GM18526 (cell line): ENCODE results near the gene TMEM86A.

ENCODE experiments used
- POLR2A ChIP-seq: IDR thresholded peaks from 3 replicates; pipeline ENCODE4 v1.6.1; 2011; ENCODE audit not compliant: insufficient read length; ENCODE audit errors: extremely low read depth

TMEM86A gene, protein sequence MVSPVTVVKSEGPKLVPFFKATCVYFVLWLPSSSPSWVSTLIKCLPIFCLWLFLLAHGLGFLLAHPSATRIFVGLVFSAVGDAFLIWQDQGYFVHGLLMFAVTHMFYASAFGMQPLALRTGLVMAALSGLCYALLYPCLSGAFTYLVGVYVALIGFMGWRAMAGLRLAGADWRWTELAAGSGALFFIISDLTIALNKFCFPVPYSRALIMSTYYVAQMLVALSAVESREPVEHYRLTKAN

GRCh38 chr11:18698341-18699268 lies at the start of gene TMEM86A:
Gene TMEM86A, plus strand, starts transcription at chr11:18698779. Its CDS starts 108 bp downstream, at chr11:18698887.
- TF ChIP-seq POLR2A = no peak

DNA sequence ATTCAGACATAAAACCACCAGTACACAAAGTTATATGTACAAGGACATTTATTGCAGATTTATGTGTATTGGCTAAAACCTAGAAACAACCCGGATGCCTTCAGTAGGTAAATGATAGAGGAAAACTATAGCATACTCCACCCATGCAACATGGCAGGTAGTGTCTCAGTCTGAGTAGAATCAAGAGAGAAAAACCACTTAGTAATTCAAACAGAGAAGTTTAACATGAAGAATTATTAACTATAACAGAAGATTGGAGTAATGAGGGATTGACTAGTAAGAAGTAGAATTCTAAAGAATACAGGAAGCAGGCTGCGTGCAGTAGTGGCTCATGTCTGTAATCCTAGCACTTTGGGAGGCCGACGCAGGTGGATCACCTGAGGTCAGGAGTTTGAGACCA lies 48.2 kb upstream of the TMEM86A start:
- no peak for TF ChIP-seq POLR2A

- no peak for TF ChIP-seq POLR2A
Measured at GRCh38 chr11:18650859-18651557, 47.6 kb upstream of the TMEM86A start.

DNA sequence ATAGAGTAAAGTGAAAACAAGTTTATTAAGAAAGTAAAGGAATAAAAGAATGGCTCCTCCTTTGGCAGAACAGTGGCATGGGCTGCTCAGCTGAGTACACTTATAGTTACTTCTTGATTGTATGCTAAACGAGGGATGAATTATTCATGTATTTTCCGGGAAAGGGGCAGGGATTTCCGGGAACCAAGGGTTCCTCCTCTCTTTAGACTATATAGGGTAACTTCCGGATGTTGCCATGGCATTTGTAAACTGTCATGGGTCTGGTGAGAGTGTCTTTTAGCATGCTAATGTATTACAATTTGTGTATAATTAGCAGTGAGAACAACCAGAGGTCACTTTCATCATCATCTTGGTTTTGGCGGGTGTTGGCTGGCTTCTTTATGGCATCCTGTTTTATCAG lies 40.9 kb upstream of the TMEM86A start:
- TF ChIP-seq POLR2A = no peak

DNA sequence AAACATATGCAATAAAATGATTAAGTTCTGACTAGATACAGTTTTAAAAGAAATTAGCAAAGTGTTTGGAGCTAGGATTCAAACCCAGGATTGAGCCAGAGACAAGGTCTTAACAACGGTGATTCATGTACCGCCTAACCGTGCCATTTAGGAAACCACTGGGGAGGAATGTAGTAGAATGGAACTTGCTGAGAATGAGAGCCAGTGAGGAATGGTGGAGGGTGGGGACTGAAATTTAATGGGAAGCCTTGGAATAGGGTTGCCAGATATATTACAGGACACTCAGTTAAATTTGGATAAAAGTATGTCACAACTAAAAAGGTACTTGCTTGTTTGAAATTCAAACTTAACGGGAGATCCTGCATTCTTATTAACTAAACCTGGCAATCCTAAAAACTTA lies 30.4 kb upstream of the TMEM86A start:
- TF ChIP-seq POLR2A = no peak

GRCh38 chr11:18669219-18669596 lies 29.4 kb upstream of the TMEM86A start:
- TF ChIP-seq POLR2A = no peak

DNA sequence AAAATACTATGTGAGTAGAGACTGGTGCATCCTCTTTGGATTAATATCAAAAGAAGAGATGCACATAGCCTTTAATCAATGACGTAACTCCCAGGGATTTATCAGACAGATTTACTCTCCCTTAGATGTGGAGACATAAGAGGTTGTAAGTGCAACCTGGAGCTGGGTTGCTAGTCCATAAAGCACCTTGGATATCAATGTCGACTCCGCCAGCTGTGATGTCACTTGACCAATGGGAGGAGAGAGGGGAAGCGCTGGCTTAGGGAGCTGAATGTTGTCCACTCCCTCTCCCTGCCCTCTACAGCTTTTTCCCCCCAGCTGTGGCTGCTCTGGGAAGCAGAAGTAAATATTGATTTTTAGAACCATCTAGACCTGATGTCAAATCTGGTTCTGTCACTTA lies 28.9 kb upstream of the TMEM86A start:
- no peak for TF ChIP-seq POLR2A

GRCh38 chr11:18671246-18671645 lies 27.3 kb upstream of the TMEM86A start:
- no peak for TF ChIP-seq POLR2A

GRCh38 chr11:18676803-18677202 lies 21.8 kb upstream of the TMEM86A start:
- TF ChIP-seq POLR2A = no peak

- TF ChIP-seq POLR2A = no peak
Measured at GRCh38 chr11:18677560-18677959, 21.0 kb upstream of the TMEM86A start.

GRCh38 chr11:18682466-18682865 lies 16.1 kb upstream of the TMEM86A start:
- no peak for TF ChIP-seq POLR2A

- no peak for TF ChIP-seq POLR2A
Measured at GRCh38 chr11:18684267-18684666, 14.3 kb upstream of the TMEM86A start.

DNA sequence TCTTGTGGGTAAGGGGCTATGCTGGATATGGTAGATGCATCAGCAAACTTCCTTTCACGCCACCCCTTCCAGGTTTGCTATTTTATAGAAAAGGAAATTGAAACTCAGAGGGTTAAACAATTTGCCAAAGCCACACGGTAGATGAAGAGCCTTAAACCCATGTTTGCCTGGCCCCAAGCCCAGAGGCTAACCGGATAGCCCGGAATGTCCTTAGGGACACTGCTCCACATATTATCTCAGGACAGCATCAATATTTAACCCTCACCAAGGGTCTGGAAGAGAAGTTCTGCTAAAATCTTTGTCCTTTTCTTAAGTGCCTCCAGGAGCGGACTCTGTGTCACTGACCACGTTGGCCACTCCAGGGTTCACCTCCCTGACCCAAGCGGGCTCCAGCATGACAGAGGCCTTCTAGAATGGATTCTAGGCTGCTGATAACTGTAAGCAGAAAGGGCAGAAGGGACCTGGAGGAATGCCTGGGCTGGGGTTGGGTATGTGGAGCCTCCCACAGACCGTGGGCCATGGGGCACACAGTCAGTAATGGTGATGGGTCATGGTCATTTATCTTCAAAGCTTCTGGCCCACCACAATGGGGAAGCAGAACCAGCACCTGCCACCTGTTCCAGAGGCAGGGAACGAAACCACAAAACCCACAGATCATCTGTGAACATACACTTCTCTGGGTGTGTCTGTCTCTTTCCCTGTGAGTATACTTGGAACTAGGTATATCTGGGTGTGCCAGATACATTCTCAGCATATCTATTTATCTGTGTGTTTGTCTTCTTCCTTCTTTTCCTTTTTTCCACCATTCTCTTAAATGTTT lies 5.4 kb upstream of the TMEM86A start:
- TF ChIP-seq POLR2A = no peak

DNA sequence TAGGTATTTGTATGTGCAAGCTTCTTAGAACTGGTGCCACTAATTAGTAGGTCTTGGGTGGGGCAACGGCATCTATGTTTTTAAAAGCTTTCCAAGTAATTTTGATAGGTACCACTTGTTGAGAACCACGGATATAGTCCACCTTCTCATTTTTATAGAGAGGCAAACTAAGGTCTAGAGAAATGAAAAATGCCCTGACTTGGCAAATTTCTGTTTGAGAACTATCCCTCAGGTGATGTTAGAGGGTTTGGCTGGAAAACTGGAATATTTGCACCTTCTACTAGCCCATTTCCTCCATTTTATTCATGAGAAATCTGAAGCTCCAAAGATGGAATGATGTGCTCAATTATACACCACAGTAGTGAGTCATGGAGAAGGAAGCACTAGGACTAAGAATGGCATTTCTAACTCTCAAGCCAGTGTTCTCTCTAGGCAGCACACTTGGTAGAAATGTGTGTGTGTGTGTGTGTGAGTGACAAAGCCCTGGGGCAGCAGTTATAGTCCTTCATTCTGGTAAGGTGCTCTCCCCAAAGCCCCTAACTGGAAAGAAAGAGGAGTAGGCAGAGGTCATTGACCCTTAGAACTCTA lies 1.8 kb upstream of the TMEM86A start:
- no peak for TF ChIP-seq POLR2A

DNA sequence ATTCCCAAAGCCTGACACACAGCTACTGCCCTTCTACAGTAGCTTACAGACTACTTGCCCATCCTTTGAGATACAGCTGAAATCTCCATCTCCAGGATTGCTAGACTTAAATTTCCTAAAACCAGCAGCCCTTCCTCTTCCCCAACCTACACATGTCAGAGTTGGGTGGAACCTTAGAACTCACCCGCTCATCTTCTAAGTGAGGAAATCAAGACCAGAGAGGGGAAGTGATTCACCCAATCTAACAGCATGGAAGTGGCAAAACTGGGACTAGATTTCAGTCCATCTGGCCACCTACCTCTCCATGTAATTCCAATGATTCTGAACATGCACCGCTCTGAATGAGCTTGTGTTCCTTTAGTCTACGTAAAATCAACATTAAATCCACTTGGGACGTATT lies 1.0 kb upstream of the TMEM86A start:
- TF ChIP-seq POLR2A = no peak
